Transverse colon (tissue), 3 donors: ENCODE data around the gene APCDD1L.

Experiments used
- CTCF ChIP-seq, 5 experiments: fragments of 200-600 bp in 3 of 5; fragments of 450-650 bp in 2 of 5; sonication (generic) in 3 of 5; IDR thresholded peaks; 1 replicate in 2 of 5; 2 replicates in 3 of 5; pipeline ENCODE4 v1.5.1; 2016 to 2017; ENCODE audit warnings: antibody characterized with exemption in 5 of 5, inconsistent platforms in 3 of 5, mild to moderate bottlenecking in 2 of 5, moderate library complexity in 1 of 5
- POLR2A ChIP-seq: fragments of 450-650 bp; IDR thresholded peaks from one replicate; pipeline ENCODE4 v1.6.1; 2016; ENCODE audit warnings: antibody characterized with exemption, mild to moderate bottlenecking, moderate library complexity

- TF ChIP-seq CTCF (IDR thresholded peaks at IDR 0.05): no peak
- no peak for TF ChIP-seq POLR2A
Measured at GRCh38 chr20:58470336-58471192, 44.6 kb downstream of the APCDD1L start.
